22Rv1 (cell line): Measurements from ENCODE around the gene MRPL41.

Experiments used
- CTCF ChIP-seq: fragments of 450-650 bp; IDR thresholded peaks from 2 replicates; pipeline ENCODE4 v1.5.1; 2017; ENCODE audit warnings: mild to moderate bottlenecking
- ZFX ChIP-seq: fragments of 450-650 bp; IDR thresholded peaks from 2 replicates; pipeline ENCODE4 v1.6.1; 2017; ENCODE audit warnings: antibody characterized with exemption, borderline replicate concordance

- TF ChIP-seq CTCF (no peak), ZFX (no peak)
Measured at GRCh38 chr9:137588311-137588710, 36.6 kb downstream of the MRPL41 start.
